HCT116 (cell line): ENCODE results near the gene SH3PXD2A. TPM values are rescaled to one million over a fixed set of nuclear protein-coding genes. Genes with fewer than 3 reads are reported as not detected.

ENCODE experiments used
- ATAC-seq: fragments of 200-7000 bp; cut with Tn5 transposase; 2 replicates; pipeline ENCODE4 v1.9.1; 2020; ENCODE audit warnings: mild to moderate bottlenecking, moderate library complexity
- BruUV-seq: library from RNA; stranded (reverse); fragments of 400-500 nt; replicated peaks from 2 replicates; lab custom pipeline; 2021; lab: Mats Ljungman, UMichigan
- CTCF ChIA-PET: fragments of 300-600 bp; sonication (Branson Sonifier 250); formaldehyde crosslinking; loops from one replicate; lab custom pipeline; 2021; ENCODE audit warnings: antibody characterized with exemption; lab: Charles Lee
- POLR2A ChIA-PET: fragments of 300-600, 350-600 bp; sonication (Branson Sonifier 250); formaldehyde crosslinking; loops from one replicate; lab custom pipeline; 2021; ENCODE audit warnings: antibody characterized with exemption; lab: Charles Lee
- RAD21 ChIA-PET, 2 experiments: fragments of 300-600 bp; sonication (Branson Sonifier 250); formaldehyde crosslinking; loops; one replicate each; lab custom pipeline; 2023; ENCODE audit warnings: low total read pairs in 2 of 2; ENCODE audit not compliant: uncharacterized antibody in 2 of 2, unreplicated experiment in 2 of 2, low non-redundant PET in 1 of 2; lab: Charles Lee
- DNase-seq: peaks from one replicate; pipeline ENCODE4 v3.0.0-alpha.2; 2010; ENCODE audit warnings: low read depth, low spot score
- H2AFZ ChIP-seq: fragments of 200-600 bp; shearing (Covaris generic), sonication (generic); 2 replicates; pipeline ENCODE4 v1.6.1; 2017; ENCODE audit warnings: low read depth, mixed run types, mixed read lengths, antibody characterized with exemption, low read length; ENCODE audit not compliant: poor library complexity, severe bottlenecking
- H3K27ac ChIP-seq: 2 replicates; pipeline ENCODE4 v1.5.1; 2012; ENCODE audit warnings: low read depth, low read length
- H3K27me3 ChIP-seq: fragments of 200-600 bp; sonication (generic); 2 replicates; pipeline ENCODE4 v1.6.1; 2016; ENCODE audit warnings: mixed run types, low read length, mixed read lengths; ENCODE audit not compliant: insufficient read depth
- H3K36me3 ChIP-seq, 2 experiments: fragments of 200-500 bp in 1 of 2; fragments of 200-600 bp in 1 of 2; sonication (Bioruptor generic) in 1 of 2; sonication (generic) in 1 of 2; 2 replicates each; pipeline versions ENCODE4 v1.5.1 to v1.6.1; 2014 to 2016; ENCODE audit warnings: low read length in 2 of 2, inconsistent platforms in 1 of 2, mixed read lengths in 1 of 2, mixed run types in 1 of 2; ENCODE audit not compliant: insufficient read depth in 2 of 2, control insufficient read depth in 1 of 2
- H3K4me1 ChIP-seq, 2 experiments: fragments of 200-600 bp in 1 of 2; sonication (generic) in 1 of 2; 2 replicates each; pipeline versions ENCODE4 v1.5.1 to v1.6.1; 2012 to 2017; ENCODE audit warnings: low read length in 2 of 2, inconsistent platforms in 1 of 2, mild to moderate bottlenecking in 1 of 2, mixed read lengths in 1 of 2, mixed run types in 1 of 2, moderate library complexity in 1 of 2; ENCODE audit not compliant: insufficient read depth in 2 of 2, control insufficient read depth in 1 of 2
- H3K4me2 ChIP-seq: fragments of 200-600 bp; sonication (generic); 2 replicates; pipeline ENCODE4 v1.6.1; 2017; ENCODE audit warnings: mixed run types, low read length, mixed read lengths
- H3K4me3 ChIP-seq, 2 experiments: fragments of 200-600 bp in 1 of 2; sonication (generic) in 1 of 2; replicated peaks in 1 of 2; 2 replicates each; pipeline ENCODE4 v1.5.1; 2011 to 2016; ENCODE audit warnings: low read length in 2 of 2, control low read depth in 1 of 2, low read depth in 1 of 2, mild to moderate bottlenecking in 1 of 2, mixed read lengths in 1 of 2, mixed run types in 1 of 2
- H3K79me2 ChIP-seq: fragments of 200-600 bp; sonication (generic); 2 replicates; pipeline ENCODE4 v1.6.1; 2017; ENCODE audit warnings: mild to moderate bottlenecking, mixed run types, low read length, moderate library complexity, mixed read lengths; ENCODE audit not compliant: insufficient read depth
- H3K9ac ChIP-seq: fragments of 200-600 bp; sonication (generic); 2 replicates; pipeline ENCODE4 v1.6.1; 2016; ENCODE audit warnings: low read length, mixed read lengths
- H3K9me2 ChIP-seq: fragments of 200-600 bp; sonication (generic), shearing (Covaris generic); 2 replicates; pipeline ENCODE4 v1.6.1; 2017; ENCODE audit warnings: mixed run types, mild to moderate bottlenecking, moderate library complexity; ENCODE audit not compliant: insufficient read depth
- H3K9me3 ChIP-seq, 2 experiments: fragments of 200-500 bp in 1 of 2; fragments of 200-600 bp in 1 of 2; sonication (Bioruptor generic) in 1 of 2; sonication (generic) in 1 of 2; 2 replicates each; pipeline ENCODE4 v1.6.1; 2014 to 2017; ENCODE audit warnings: low read length in 2 of 2, mixed read lengths in 2 of 2, inconsistent platforms in 1 of 2, low read depth in 1 of 2, mild to moderate bottlenecking in 1 of 2, mixed run types in 1 of 2, moderate library complexity in 1 of 2; ENCODE audit not compliant: control insufficient read depth in 1 of 2, insufficient read depth in 1 of 2
- H4K20me1 ChIP-seq: fragments of 200-600 bp; sonication (generic), shearing (Covaris generic); 2 replicates; pipeline ENCODE4 v1.6.1; 2017; ENCODE audit warnings: mixed run types, mild to moderate bottlenecking, moderate library complexity; ENCODE audit not compliant: insufficient read depth
- CTCF ChIP-seq, 3 experiments: fragments of 200-600 bp in 1 of 3; sonication (generic) in 1 of 3; IDR thresholded peaks in 2 of 3; conservative IDR thresholded peaks in 1 of 3; 2 replicates each; pipeline ENCODE4 v1.5.1; 2012 to 2017; ENCODE audit warnings: low read depth in 2 of 3, low read length in 2 of 3, antibody characterized with exemption in 1 of 3, borderline replicate concordance in 1 of 3, control low read depth in 1 of 3, mild to moderate bottlenecking in 1 of 3, mixed read lengths in 1 of 3, mixed run types in 1 of 3, moderate library complexity in 1 of 3; ENCODE audit not compliant: insufficient read depth in 1 of 3
- EGR1 ChIP-seq: IDR thresholded peaks from 2 replicates; pipeline ENCODE4 v1.6.1; 2012; ENCODE audit warnings: low read depth
- EZH2phosphoT487 ChIP-seq: fragments of 200-600 bp; IDR thresholded peaks from 2 replicates; pipeline ENCODE4 v1.6.1; 2018; ENCODE audit warnings: antibody characterized with exemption, borderline replicate concordance
- POLR2AphosphoS5 ChIP-seq: IDR thresholded peaks from 2 replicates; pipeline ENCODE4 v1.6.1; 2011; ENCODE audit warnings: mild to moderate bottlenecking, low read depth, low read length, moderate library complexity
- TCF7L2 ChIP-seq: IDR thresholded peaks from 2 replicates; pipeline ENCODE4 v1.7.0; 2011; ENCODE audit warnings: borderline replicate concordance, inconsistent platforms; ENCODE audit not compliant: insufficient read depth, insufficient read length; ENCODE audit errors: extremely low read depth
- YY1 ChIP-seq: IDR thresholded peaks from 2 replicates; pipeline ENCODE4 v1.6.1; 2011; ENCODE audit warnings: low read length, low read depth, moderate library complexity, mild to moderate bottlenecking; ENCODE audit not compliant: insufficient replicate concordance; ENCODE audit errors: extremely low read depth
- ZBTB33 ChIP-seq: IDR thresholded peaks from 2 replicates; pipeline ENCODE4 v1.6.1; 2011; ENCODE audit warnings: mild to moderate bottlenecking, low read length, moderate library complexity; ENCODE audit not compliant: insufficient replicate concordance; ENCODE audit errors: extremely low read depth
- ZFX ChIP-seq: fragments of 450-650 bp; IDR thresholded peaks from 2 replicates; pipeline ENCODE4 v1.6.1; 2017
- intact Hi-C: fragments of 100-400 bp; cut with micrococcal nuclease; formaldehyde crosslinking; loops from 2 replicates; pipeline ENCODE4 v1.10.0; 2022
- total RNA-seq: library from RNA; stranded (reverse); gene quantifications from one replicate; pipeline ENCODE4 v1.2.1, GENCODE V29; 2021; ENCODE audit not compliant: unreplicated experiment

Gene SH3PXD2A
- total RNA-seq, 1 experiment from 2014 or later: 8.7 TPM

- ChIA-PET CTCF (interaction anchor here (1.6 kb wide), 2 partner anchors 9 to 10 kb away, joined by 3 to 5 read pairs; no protein-coding TSS in a partner anchor), RAD21 (no interaction called here), POLR2A (interaction anchor here (1.4 kb wide), 1 partner anchor 18 kb away, joined by 5 read pairs; no protein-coding TSS in a partner anchor)
- Histone ChIP-seq H3K27me3 (no peaks in the 10 kb centered on the region), H3K4me1 (peaks cover 33 to 46% of the 10 kb centered on the region in 2 experiments), H3K9ac (peak overlapping the region; percentile 30), H2AFZ (peak overlapping the region; percentile 32), H3K4me3 (peak overlapping the region in 1 of 2 experiments; percentile 19; a peak in 1 of 4 replicates), H3K9me3 (no peaks in the 10 kb centered on the region), H3K36me3 (no peaks in the 10 kb centered on the region), H4K20me1 (no peaks in the 10 kb centered on the region), H3K79me2 (no peaks in the 10 kb centered on the region), H3K27ac (peak overlapping the region; percentile 30), H3K4me2 (peak overlapping the region; percentile 66)
- DNase-seq: peak; percentile 76
- intact Hi-C loops: no loop called here
- BruUV-seq: TSS peak; percentile 90
- peak; percentile 80 for ATAC-seq
- TF ChIP-seq EGR1 (no peak), POLR2AphosphoS5 (peak; percentile 52), YY1 (peak; percentile 17), ZBTB33 (no peak), EZH2phosphoT487 (no peak), CTCF (IDR thresholded peaks at IDR 0.05 in 2 of 3, conservative IDR thresholded peaks at IDR 0.05 in 1 of 3; ENCODE audit: borderline replicate concordance in 1 of 3, insufficient read depth in 1 of 3, low read depth in 2 of 3, low read length in 2 of 3) (peak in 1 of 3 experiments; percentile 15; a peak in 1 of 6 replicates), TCF7L2 (no peak), ZFX (peak; percentile 43; the same call in 1 of the 2 replicates)
- TF ChIP-seq, all 23 proteins: peak for 4
- no peaks in the 10 kb centered on the region for H3K9me2 ChIP-seq
Measured at GRCh38 chr10:103745341-103746247, 109.8 kb downstream of the SH3PXD2A start.
